DMS53 treated with DMSO at 0.1 percent for 48 hours (cell line): Measurements from ENCODE around the gene FNDC3B.

ENCODE experiments used
- DNase-seq: peaks from one replicate; lab custom pipeline; 2025; ENCODE audit not compliant: unreplicated experiment; lab: John Stamatoyannopoulos, UW

FNDC3B gene

GRCh38 chr3:172324611-172325203 lies 285.3 kb downstream of the FNDC3B start:
- no peak for DNase-seq

GRCh38 chr3:172325461-172325860 lies 286.1 kb downstream of the FNDC3B start:
- no peak for DNase-seq

- DNase-seq = no peak
These were observed 287.6 kb downstream of the FNDC3B start for GRCh38 chr3:172326993-172327392.

- no peak for DNase-seq
These were observed 288.9 kb downstream of the FNDC3B start for GRCh38 chr3:172328282-172328681.

- no peak for DNase-seq
These were observed 289.7 kb downstream of the FNDC3B start for GRCh38 chr3:172329070-172329469.

- DNase-seq = no peak
These were observed 291.0 kb downstream of the FNDC3B start for GRCh38 chr3:172330413-172330812.

- DNase-seq = peak; percentile 41
These were observed 293.1 kb downstream of the FNDC3B start for GRCh38 chr3:172332256-172333041.

- DNase-seq = no peak
These were observed 293.6 kb downstream of the FNDC3B start for GRCh38 chr3:172333042-172333377.

GRCh38 chr3:172333692-172334457 lies 294.5 kb downstream of the FNDC3B start:
- no peak for DNase-seq

GRCh38 chr3:172334671-172335207 lies 295.4 kb downstream of the FNDC3B start:
- no peak for DNase-seq

- DNase-seq = no peak
These were observed 300.5 kb downstream of the FNDC3B start for GRCh38 chr3:172339892-172340291.

GRCh38 chr3:172340583-172340982 lies 301.2 kb downstream of the FNDC3B start:
- DNase-seq = no peak

- peak; percentile 26 for DNase-seq
These were observed 302.2 kb downstream of the FNDC3B start for GRCh38 chr3:172341482-172342059.

GRCh38 chr3:172342097-172342659 lies 302.8 kb downstream of the FNDC3B start:
- DNase-seq = no peak

GRCh38 chr3:172343117-172343516 lies 303.7 kb downstream of the FNDC3B start:
- DNase-seq = no peak

- DNase-seq = no peak
These were observed 304.6 kb downstream of the FNDC3B start for GRCh38 chr3:172343979-172344378.

- DNase-seq = no peak
These were observed 306.8 kb downstream of the FNDC3B start for GRCh38 chr3:172346161-172346560.

- DNase-seq = no peak
These were observed 308.7 kb downstream of the FNDC3B start for GRCh38 chr3:172347895-172348679.

GRCh38 chr3:172351895-172352466 lies 312.6 kb downstream of the FNDC3B start:
- DNase-seq = no peak

- no peak for DNase-seq
These were observed 313.4 kb downstream of the FNDC3B start for GRCh38 chr3:172352786-172353185.
